ES-I3 (cell line): ENCODE data around the gene GBX1.

Source experiments
- H3K36me3 ChIP-seq: 2 replicates; pipeline ENCODE4 v1.6.1; 2013; ENCODE audit warnings: mild to moderate bottlenecking, low read length, control low read depth, moderate library complexity; ENCODE audit not compliant: insufficient read depth
- H3K4me1 ChIP-seq: 2 replicates; pipeline ENCODE4 v1.6.1; 2013; ENCODE audit warnings: mild to moderate bottlenecking, control low read depth, low read length; ENCODE audit not compliant: insufficient read depth
- H3K9ac ChIP-seq: 2 replicates; pipeline ENCODE4 v1.6.1; 2013; ENCODE audit warnings: low read depth, mild to moderate bottlenecking, low read length, moderate library complexity
- H3K9me3 ChIP-seq: 2 replicates; pipeline ENCODE4 v1.6.1; 2013; ENCODE audit warnings: mild to moderate bottlenecking, low read length, moderate library complexity; ENCODE audit not compliant: control insufficient read depth, insufficient read depth

GBX1 gene

DNA sequence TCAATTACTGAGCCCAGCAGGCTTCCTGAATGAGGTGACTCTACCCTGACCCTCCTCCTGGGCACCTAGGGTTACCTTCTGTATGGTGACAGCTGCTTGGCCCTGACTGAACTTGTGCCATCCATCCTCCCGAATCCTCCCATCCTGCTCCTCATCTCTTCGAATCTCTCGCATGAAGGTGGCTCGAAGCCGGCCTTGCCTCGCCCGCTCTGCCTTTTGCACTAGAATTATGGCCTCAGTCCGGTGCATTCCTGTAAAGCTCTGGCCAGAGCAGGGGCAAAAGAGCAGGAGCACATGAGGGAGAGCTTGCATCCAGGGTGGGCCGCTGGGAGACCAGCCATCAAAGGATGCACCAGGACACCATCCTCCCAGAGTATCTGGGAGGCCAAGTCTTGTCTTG, 35.3 kb upstream of the GBX1 start:
- Histone ChIP-seq H3K4me1 (no peaks in the 10 kb centered on the region; the same call in 1 of the 2 replicates), H3K9me3 (no peaks in the 10 kb centered on the region), H3K36me3 (no peaks in the 10 kb centered on the region), H3K9ac (no peak overlapping the region)

GRCh38 chr7:151201751-151202150, 34.3 kb upstream of the GBX1 start:
- Histone ChIP-seq H3K9ac (no peak overlapping the region), H3K4me1 (no peaks in the 10 kb centered on the region; the same call in 1 of the 2 replicates), H3K36me3 (no peaks in the 10 kb centered on the region), H3K9me3 (no peaks in the 10 kb centered on the region)

- Histone ChIP-seq H3K4me1 (no peaks in the 10 kb centered on the region; the same call in 1 of the 2 replicates), H3K36me3 (no peaks in the 10 kb centered on the region), H3K9me3 (no peaks in the 10 kb centered on the region), H3K9ac (no peak overlapping the region)
Observed at GRCh38 chr7:151201344-151201743, 33.9 kb upstream of the GBX1 start.

DNA sequence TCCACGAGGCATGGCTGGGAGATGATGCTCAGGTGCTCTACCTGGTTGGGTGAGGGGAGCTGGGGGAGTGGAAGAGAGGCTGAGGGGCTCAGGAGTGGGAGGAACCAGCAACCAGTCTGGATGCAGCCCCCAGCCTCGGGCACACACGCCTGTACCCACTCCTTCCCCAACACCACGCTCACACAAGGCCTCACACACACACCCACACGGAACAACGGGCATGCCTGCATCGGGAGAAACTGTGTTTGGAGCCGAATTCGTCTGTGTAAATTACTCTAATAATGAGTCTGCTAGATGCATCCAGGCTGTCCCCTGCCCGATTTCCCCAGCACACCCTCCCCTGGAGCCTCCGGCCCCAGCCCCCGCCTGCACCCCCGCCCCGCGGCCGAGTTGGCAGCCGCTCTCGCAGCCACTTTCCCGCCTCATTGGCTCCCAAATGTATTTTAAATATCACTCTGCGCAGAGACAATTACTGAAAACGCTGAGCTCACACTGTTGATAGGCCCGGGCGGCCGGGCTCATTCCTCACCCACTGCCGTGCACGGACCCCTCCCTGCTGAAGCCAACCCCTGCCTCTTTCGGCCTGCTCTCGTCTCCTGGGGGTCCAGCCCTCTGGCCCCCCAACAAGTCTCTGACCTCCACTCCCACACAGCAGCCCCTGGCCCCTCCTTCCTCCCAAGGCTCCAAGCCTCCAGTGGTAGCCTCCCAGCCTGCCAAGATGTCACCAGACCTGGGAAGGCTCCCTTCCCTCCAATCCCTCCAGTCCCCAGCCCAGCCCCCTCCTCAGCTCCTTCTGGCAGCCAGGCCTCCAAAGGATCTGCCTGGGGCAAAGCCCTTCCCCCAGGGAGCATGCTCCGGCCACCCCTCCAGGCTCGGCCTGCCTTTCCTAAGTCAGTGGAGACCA, 31.7 kb upstream of the GBX1 start:
- Histone ChIP-seq H3K9me3 (no peaks in the 10 kb centered on the region), H3K36me3 (no peaks in the 10 kb centered on the region), H3K9ac (no peak overlapping the region), H3K4me1 (no peaks in the 10 kb centered on the region; the same call in 1 of the 2 replicates)

GRCh38 chr7:151197932-151198331, 30.4 kb upstream of the GBX1 start:
- Histone ChIP-seq H3K9ac (no peak overlapping the region), H3K36me3 (no peaks in the 10 kb centered on the region), H3K9me3 (no peaks in the 10 kb centered on the region), H3K4me1 (no peaks in the 10 kb centered on the region; the same call in 1 of the 2 replicates)

DNA sequence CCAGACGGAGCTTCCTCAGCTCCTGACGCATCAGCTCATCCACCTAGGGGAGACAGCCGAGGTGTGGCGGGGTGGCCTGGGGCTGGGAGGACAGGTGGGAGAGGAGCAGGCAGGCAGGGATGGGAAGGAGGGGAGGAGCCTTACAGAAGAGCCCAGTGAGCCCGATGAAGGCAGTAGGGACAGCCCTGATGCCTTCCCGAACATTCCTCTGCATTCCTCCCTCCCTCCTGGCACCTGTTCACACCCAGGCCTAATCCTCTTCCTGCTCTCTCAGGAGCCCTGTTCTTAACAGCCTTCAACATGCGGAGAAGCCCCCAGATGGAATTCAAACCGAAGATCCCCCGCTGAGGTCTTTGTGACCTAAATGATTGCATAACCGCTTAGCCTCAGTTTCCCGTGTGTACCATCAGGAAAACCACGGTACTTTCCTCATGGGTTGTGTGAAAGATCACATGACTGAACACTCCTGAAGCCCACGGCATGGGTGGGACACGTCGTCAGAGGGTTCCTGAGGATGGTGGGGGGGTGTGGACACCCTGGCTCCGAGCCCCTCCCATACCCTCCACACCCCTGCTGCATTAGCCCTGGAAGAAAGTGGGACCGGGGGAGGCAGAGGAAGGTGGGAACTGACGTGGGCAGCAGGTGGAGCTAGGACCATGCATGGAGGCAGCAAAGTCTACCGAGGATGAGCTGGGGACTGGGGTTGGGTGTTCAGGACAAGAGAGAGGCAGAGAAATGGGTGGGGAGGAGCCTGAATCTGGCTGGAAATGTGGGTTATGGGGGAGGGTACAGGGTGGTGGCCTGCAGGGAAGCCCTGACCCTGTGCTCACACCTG, 28.3 kb upstream of the GBX1 start:
- Histone ChIP-seq H3K9me3 (no peaks in the 10 kb centered on the region), H3K4me1 (no peaks in the 10 kb centered on the region; the same call in 1 of the 2 replicates), H3K36me3 (no peaks in the 10 kb centered on the region), H3K9ac (no peak overlapping the region)

DNA sequence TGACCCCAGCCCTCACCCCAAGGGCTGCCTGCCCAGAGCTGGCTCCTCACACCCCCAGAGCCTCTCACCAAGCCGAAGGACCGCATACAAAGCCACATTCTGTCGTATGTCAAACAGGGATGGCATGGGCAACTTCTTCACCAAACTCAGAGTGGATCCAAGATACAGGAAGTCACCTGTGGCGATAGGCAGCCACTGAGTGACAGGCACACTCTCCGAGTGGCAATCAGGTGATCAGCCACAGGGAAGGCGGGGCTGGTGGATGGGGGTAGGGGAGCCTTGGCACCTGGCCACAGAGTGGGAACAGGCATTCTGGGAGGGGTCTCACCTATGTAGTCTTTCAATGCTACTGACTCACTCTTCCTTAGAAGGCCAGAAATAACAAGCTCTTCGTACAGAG, 26.7 kb upstream of the GBX1 start:
- no peaks in the 10 kb centered on the region for H3K9me3 ChIP-seq

GRCh38 chr7:151193203-151193978, 25.9 kb upstream of the GBX1 start:
- no peaks in the 10 kb centered on the region for H3K9me3 ChIP-seq
- H3K4me1 ChIP-seq: no peaks in the 10 kb centered on the region
- H3K9ac ChIP-seq: no peak overlapping the region
- H3K36me3 ChIP-seq: no peaks in the 10 kb centered on the region

More for the DNA sequence above, 26.7 kb upstream of the GBX1 start:
- Histone ChIP-seq H3K4me1 (no peaks in the 10 kb centered on the region), H3K9ac (no peak overlapping the region), H3K36me3 (no peaks in the 10 kb centered on the region)

DNA sequence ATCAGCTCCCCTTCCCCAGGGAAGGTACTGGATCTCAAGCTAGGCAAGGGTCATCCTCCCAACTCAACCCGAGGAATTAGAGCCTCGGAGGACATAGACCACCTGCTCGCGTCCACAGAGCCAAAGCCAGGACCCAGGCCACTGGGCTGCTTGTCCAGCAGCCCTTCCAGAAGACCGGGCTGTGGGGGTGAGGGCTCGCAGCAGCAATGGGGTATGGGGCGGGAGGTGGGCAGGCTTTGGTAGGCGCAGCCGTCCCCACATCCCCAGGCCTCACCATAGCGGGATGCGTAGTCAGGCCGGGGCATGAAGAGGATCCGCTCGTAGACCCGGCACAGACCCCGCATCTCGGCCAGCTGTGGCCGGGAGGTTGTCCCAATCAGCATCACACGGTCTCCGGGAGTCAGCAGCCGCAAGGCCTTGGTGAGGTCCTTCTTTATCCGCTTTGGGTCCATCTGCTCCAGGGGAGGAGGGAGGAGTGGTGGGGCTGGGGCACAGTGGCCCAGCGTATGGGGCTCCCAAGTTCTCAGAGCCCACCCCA, 24.6 kb upstream of the GBX1 start:
- no peak overlapping the region for H3K9ac ChIP-seq
- no peaks in the 10 kb centered on the region for H3K4me1 ChIP-seq
- no peaks in the 10 kb centered on the region for H3K9me3 ChIP-seq
- H3K36me3 ChIP-seq: no peaks in the 10 kb centered on the region

GRCh38 chr7:151191544-151191943, 24.1 kb upstream of the GBX1 start:
- Histone ChIP-seq H3K9ac (no peak overlapping the region), H3K4me1 (no peaks in the 10 kb centered on the region), H3K9me3 (no peaks in the 10 kb centered on the region), H3K36me3 (no peaks in the 10 kb centered on the region)

DNA sequence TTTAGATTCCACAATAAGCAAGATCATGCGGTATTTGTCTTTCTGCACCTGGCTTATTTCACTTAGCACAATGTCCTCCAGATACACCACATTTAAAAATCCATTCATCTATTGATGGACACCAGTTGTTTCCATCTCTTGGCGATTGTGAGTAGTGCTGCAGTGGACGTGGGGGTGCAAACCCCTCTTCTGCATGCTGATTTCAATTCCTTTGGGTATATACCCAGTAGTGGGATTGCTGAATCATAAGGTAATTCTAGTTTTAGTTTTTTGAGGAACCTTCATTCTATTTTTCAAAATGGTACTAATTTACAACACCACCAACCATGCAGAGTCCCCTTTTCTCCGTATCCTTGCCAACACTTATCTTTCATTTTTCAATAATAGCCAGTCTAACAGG, 21.5 kb upstream of the GBX1 start:
- Histone ChIP-seq H3K9ac (no peak overlapping the region), H3K36me3 (no peaks in the 10 kb centered on the region), H3K4me1 (no peaks in the 10 kb centered on the region), H3K9me3 (peaks cover 3% of the 10 kb centered on the region; the same call in 1 of the 2 replicates)

GRCh38 chr7:151188252-151188542, 20.7 kb upstream of the GBX1 start:
- Histone ChIP-seq H3K36me3 (no peaks in the 10 kb centered on the region), H3K9ac (no peak overlapping the region), H3K4me1 (no peaks in the 10 kb centered on the region), H3K9me3 (peaks cover 3% of the 10 kb centered on the region; the same call in 1 of the 2 replicates)

DNA sequence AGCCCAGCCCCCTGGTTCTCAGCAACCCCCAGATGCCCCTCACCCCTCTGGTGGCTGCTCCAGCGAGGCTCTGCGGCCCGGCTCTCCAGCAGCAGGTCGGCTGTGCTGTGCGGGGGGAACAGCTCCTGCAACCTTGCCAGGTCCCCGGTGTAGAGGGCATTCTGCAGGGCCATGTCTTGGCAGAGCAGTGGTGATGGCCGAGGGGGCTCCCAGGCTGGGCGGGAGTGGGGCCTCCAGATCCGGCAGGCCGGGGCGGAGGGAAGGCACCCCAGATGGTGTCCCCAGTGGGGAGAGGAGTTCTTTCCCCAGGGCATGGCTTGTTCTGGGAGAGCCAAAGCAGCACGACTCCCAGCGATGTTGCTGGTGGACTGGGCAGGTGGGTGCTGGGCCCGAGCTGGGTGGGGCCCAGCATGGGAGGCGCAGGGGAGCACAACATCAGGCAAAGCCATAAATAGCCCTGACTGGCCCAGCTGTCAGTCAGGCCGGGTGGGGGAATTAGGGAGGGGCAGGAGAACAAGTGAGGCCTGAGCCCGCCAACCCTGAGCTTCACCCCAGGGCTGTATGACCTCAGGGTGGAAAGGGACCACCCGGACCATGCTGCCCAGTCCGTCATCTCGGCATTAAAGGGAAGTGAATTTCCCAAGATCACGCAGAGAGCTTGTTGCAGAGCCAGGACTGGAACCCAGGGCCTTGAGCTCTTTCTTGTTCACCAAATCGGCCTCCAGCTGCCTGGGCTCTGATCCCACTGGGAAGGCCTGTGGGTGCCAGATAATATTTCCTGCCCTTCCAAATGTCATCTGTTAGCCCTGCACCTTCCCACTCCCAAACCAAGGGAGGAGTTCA, 20.1 kb upstream of the GBX1 start:
- Histone ChIP-seq H3K36me3 (no peaks in the 10 kb centered on the region), H3K9ac (no peak overlapping the region), H3K9me3 (peaks cover 3% of the 10 kb centered on the region; the same call in 1 of the 2 replicates), H3K4me1 (no peaks in the 10 kb centered on the region)
